ENCODE results near the gene MROH7. TPM values are rescaled to one million over a fixed set of nuclear protein-coding genes. Genes with fewer than 3 reads are reported as not detected.

Gene MROH7
- total RNA-seq, 1 donor from 2014 or later: 2.0 TPM

GRCh38 chr1:54696262-54696661 is 54.7 kb downstream of the MROH7 start:
- TF ChIP-seq CTCF (IDR thresholded peaks at IDR 0.05): no peak
- H3K4me1 ChIP-seq: no peaks in the 10 kb centered on the region
- DNase-seq (ENCODE audit: low spot score in 2 of 2): no peak
- H3K27ac ChIP-seq: no peak overlapping the region
- H3K9me3 ChIP-seq: no peaks in the 10 kb centered on the region
- intact Hi-C loops (cut with DNase I): no loop called here
- H3K4me3 ChIP-seq: no peak overlapping the region
- peaks cover 3 to 14% of the 10 kb centered on the region in 2 donors for H3K36me3 ChIP-seq
- no peaks in the 10 kb centered on the region for H3K27me3 ChIP-seq

GRCh38 chr1:54697896-54698295 is 56.3 kb downstream of the MROH7 start:
- TF ChIP-seq CTCF (IDR thresholded peaks at IDR 0.05): no peak
- Histone ChIP-seq H3K27ac (no peak overlapping the region), H3K27me3 (no peaks in the 10 kb centered on the region), H3K4me3 (no peak overlapping the region), H3K36me3 (peaks cover 3 to 15% of the 10 kb centered on the region in 2 donors), H3K4me1 (no peaks in the 10 kb centered on the region), H3K9me3 (no peaks in the 10 kb centered on the region)
- DNase-seq (ENCODE audit: low spot score in 2 of 2): no peak
- intact Hi-C loops (cut with DNase I): no loop called here

GRCh38 chr1:54698346-54698745 is 56.8 kb downstream of the MROH7 start:
- Histone ChIP-seq H3K4me1 (no peaks in the 10 kb centered on the region), H3K27ac (no peak overlapping the region), H3K9me3 (no peaks in the 10 kb centered on the region), H3K27me3 (no peaks in the 10 kb centered on the region), H3K36me3 (peaks cover 3 to 17% of the 10 kb centered on the region in 2 donors), H3K4me3 (no peak overlapping the region)
- TF ChIP-seq CTCF (IDR thresholded peaks at IDR 0.05): no peak
- intact Hi-C loops (cut with DNase I): no loop called here
- DNase-seq (ENCODE audit: low spot score in 2 of 2): peak in 1 of 2 donors; percentile 1

GRCh38 chr1:54699936-54700525 is 58.4 kb downstream of the MROH7 start:
- intact Hi-C loops (cut with DNase I): no loop called here
- H3K4me3 ChIP-seq: no peak overlapping the region
- H3K36me3 ChIP-seq: peaks cover under 1 to 17% of the 10 kb centered on the region in 2 donors

GRCh38 chr1:54701066-54701465 is 59.5 kb downstream of the MROH7 start:
- intact Hi-C loops (cut with DNase I): no loop called here
- Histone ChIP-seq H3K27me3 (no peaks in the 10 kb centered on the region), H3K4me3 (no peak overlapping the region), H3K27ac (no peak overlapping the region), H3K36me3 (peaks cover 0 to 23% of the 10 kb centered on the region in 2 donors), H3K4me1 (no peaks in the 10 kb centered on the region), H3K9me3 (no peaks in the 10 kb centered on the region)
- no peak for TF ChIP-seq CTCF (IDR thresholded peaks at IDR 0.05)
- peak in 1 of 2 donors; percentile 34 for DNase-seq (ENCODE audit: low spot score in 2 of 2)

More at GRCh38 chr1:54699936-54700525, 58.4 kb downstream of the MROH7 start:
- no peaks in the 10 kb centered on the region for H3K9me3 ChIP-seq
- no peak for TF ChIP-seq CTCF (IDR thresholded peaks at IDR 0.05)
- no peaks in the 10 kb centered on the region for H3K27me3 ChIP-seq
- no peak overlapping the region for H3K27ac ChIP-seq
- H3K4me1 ChIP-seq: no peaks in the 10 kb centered on the region
- peak in 1 of 2 donors; percentile 41 for DNase-seq (ENCODE audit: low spot score in 2 of 2)

- Histone ChIP-seq H3K9me3 (no peaks in the 10 kb centered on the region), H3K4me1 (no peaks in the 10 kb centered on the region), H3K36me3 (peaks cover 0 to 29% of the 10 kb centered on the region in 2 donors), H3K4me3 (no peak overlapping the region), H3K27ac (no peak overlapping the region), H3K27me3 (no peaks in the 10 kb centered on the region)
- DNase-seq (ENCODE audit: low spot score in 2 of 2): no peak
- no peak for TF ChIP-seq CTCF (IDR thresholded peaks at IDR 0.05)
- intact Hi-C loops (cut with DNase I): no loop called here
Observed at GRCh38 chr1:54701996-54702395, 60.4 kb downstream of the MROH7 start.
